NCI-H1092 (cell line): ENCODE results near the gene DLEC1.
"Not testable (repeated sequence)": the region's sequence is repeated elsewhere in the genome, so short reads cannot be mapped to it uniquely, and the experiment has no call there.

Source experiments
- DNase-seq: peaks from one replicate; lab custom pipeline; 2025; lab: John Stamatoyannopoulos, UW

The DLEC1 gene

DNA sequence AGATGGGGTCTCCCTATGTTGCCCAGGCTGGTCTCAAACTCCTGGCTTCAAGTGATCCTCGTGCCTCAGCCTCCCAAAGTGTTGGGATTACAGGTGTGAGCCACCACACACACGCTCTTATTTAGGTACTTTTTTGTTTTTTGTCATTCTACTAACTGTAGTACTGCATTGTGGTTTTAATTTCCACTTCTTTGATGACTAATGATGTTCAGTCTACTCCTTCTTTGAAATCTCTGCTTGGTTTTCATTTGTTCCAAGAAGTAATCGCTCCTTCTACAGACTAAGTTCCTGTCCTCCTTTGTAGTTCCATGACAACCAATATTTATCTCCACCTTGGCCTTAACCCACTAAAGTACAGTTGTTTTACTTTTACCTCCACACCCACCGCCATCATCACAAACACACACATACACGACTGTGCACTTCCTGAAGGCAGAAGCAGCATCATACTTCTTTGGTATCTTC is 529 bp upstream of the DLEC1 start:
- no peak for DNase-seq

- no peak for DNase-seq
Measured at GRCh38 chr3:38039899-38040261, 872 bp downstream of the DLEC1 start.

- no peak for DNase-seq
Measured at GRCh38 chr3:38040401-38040800, 1.4 kb downstream of the DLEC1 start.

DNA sequence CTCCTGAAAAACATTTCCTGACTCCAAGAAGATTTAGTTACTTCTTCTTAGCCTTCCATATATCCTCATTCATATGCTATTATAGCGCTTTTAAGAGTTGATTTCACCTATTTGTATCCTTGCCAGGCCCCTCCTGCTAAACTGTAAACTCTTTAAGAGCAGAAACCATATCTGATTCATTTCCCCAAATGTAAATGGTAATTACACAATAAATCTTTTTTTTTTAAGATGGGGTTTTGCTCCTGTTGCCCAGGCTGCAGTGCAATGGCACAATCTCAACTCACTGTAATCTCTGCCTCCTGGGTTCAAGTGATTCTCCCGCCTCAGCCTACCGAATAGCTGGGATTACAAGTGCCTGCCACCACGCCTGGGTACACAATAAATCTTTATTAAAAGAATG is 4.5 kb downstream of the DLEC1 start:
- no peak for DNase-seq

DNA sequence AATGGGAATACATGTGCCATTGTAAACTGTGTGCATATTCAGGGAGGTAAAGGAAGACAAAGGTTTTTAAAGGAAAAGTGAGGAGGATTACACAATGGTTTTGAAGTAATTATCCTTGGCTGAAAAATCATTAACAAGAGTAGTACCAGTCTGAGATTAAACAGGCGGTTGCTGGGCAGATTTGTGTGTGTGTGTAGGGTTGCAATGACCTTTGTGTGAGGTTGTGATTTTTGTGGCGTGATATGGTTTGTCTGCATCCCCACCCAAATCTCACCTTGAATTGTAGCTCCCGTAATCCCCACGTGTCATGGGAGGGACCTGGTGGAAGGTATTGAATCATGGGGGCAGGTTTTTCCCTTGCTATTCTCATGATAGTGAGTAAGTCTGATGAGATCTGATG is 7.0 kb downstream of the DLEC1 start:
- DNase-seq: no peak

GRCh38 chr3:38046821-38047220 is 7.8 kb downstream of the DLEC1 start:
- no peak for DNase-seq

DNA sequence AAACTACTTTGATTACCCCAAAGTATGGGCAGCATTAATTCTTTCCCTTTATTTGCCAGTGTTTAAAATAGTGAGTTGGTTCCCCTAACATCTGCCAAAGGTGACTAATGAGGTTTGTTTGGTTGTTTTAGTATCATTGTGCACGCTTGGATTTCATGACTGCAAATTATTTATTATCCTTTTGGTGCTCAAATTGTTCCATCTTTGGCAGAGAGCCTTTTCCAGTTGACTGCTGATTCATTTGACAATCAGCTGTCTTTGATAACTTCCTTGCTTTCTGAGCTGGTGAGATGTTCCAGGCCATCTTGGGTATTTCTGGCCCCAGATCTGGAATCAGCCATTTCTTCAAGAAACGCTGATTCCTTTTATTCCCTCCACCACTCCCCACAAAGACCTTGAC is 8.9 kb downstream of the DLEC1 start:
- no peak for DNase-seq

DNA sequence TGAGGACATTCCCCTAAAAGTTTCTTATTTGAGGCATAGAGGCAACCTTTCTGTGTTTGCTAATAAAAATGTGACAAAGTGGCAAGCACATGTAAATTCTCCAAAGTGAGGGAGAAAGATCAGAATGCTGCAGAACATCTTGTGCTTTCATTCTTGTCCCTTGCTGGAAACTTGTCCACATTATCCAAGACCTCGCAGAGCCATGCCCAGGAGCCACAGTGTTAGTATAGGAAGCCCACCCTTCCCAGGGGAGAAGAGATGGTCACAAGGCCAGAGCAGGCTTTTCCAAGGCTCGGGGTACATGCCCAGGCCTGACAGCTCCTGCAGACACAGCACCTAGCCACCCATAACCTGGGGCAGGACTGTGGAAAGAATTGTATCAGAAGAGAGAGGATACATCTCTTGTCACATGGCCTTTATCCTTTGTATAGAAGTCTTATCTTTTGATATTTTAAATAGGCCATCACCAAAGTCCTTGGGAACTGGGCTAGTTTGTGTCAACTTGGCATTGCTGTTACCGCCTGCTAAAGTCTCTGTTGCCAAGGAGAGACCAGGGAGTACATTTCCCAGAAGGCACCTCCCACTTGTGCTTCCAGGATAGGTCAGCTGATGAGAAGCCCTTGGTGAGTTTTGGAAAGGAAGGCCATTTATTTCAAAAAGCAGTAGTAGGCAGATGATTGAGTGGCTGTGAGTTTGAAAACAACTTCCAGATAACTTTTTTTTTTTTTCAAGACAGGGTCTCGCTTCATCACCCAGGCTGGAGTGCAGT is 10.5 kb downstream of the DLEC1 start:
- no peak for DNase-seq

GRCh38 chr3:38051131-38051530 is 12.1 kb downstream of the DLEC1 start:
- DNase-seq: no peak

DNA sequence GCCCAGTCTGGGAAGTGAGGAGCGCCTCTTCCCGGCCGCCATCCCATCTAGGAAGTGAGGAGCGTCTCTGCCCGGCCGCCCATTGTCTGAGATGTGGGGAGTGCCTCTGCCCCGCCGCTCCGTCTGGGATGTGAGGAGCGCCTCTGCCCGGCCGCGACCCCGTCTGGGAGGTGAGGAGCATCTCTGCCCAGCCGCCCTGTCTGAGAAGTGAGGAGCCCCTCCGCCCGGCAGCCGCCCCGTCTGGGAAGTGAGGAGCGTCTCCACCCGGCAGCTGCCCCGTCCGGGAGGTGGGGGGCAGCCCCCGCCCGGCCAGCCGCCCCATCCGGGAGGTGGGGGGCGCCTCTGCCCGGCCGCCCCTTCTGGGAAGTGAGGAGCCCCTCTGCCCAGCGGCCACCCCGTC is 14.3 kb downstream of the DLEC1 start:
- not testable (repeated sequence) for DNase-seq

DNA sequence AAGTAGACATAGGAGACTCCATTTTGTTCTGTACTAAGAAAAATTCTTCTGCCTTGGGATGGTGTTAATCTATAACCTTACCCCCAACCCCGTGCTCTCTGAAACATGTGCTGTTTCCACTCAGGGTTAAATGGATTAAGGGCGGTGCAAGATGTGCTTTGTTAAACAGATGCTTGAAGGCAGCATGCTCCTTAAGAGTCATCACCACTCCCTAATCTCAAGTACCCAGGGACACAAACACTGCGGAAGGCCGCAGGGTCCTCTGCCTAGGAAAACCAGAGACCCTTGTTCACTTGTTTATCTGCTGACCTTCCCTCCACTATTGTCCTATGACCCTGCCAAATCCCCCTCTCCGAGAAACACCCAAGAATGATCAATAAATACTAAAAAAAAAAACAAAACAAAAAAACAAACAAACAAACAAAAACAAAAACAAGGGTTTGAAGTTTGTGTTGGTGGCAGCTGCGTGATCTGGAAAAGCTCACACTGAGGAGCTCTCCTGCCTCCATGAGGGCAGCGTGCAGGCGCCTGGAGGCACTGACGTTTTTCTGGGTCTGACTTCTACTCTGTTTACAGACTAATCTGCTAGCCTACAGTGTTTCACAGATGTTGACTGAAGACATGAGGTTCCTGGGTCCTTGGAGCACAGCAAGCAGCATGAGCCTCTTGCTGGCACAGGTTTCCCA is 14.9 kb downstream of the DLEC1 start:
- not testable (repeated sequence) for DNase-seq

- no peak for DNase-seq
Measured at GRCh38 chr3:38054499-38055001, 15.5 kb downstream of the DLEC1 start.

DNA sequence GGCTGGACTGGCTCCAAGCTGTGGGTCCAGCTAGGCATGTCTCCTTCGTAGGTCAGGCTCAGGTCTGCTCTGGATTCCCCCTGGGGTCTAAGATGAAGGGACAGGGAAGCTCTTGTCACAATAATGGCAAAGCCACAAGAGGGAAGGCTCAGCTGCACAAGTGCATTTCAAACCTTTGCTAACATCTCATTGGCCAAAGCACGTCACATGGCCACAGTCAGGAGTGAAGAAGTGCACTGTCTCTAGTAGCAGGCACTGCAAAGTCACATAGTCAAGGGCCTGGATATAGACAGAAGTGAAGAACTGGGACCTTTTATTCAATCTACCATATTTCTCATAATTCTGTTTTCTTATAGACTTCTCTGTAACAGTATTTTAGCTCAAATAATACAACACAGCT is 20.1 kb downstream of the DLEC1 start:
- DNase-seq: no peak

DNA sequence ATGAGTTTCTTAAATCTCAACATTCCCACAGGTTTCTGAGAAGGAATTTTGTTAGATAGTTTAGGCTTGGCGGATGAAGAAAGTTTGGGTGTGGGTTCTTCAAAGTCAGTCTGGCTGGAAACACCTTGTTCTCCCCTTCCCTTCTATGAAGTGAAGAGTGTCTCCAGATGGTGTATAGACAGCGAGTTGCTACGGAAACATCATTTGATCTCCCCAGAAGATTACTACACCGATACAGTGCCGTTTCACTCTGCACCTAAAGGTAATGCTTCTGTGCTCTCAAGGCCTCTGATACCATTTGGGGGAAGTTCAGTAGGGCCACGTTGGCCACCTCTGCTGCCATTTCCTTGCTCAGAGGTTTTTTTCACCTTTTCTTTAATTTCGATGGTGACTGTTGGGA is 20.6 kb downstream of the DLEC1 start:
- DNase-seq: no peak

DNA sequence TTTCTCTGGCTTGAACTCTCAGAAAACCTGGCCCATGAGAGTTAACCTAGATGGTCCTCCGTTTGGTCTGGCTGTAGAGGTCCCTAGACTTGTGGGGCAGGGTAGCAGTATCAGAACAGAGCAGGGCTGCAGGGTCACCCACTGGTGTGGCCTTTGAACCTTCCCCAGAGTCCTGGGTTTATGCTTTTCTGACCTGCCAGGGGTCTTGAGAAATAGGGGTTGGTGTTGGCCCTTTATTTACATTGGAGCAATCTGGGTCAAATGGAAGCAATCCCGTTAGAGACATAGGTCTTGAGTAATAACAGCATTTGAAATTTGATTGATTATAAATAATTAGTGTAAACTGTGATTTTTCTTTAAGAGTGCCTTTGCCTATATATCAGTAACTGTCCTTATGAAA is 23.8 kb downstream of the DLEC1 start:
- DNase-seq: no peak

GRCh38 chr3:38064453-38064852 is 25.4 kb downstream of the DLEC1 start:
- not testable (repeated sequence) for DNase-seq

DNA sequence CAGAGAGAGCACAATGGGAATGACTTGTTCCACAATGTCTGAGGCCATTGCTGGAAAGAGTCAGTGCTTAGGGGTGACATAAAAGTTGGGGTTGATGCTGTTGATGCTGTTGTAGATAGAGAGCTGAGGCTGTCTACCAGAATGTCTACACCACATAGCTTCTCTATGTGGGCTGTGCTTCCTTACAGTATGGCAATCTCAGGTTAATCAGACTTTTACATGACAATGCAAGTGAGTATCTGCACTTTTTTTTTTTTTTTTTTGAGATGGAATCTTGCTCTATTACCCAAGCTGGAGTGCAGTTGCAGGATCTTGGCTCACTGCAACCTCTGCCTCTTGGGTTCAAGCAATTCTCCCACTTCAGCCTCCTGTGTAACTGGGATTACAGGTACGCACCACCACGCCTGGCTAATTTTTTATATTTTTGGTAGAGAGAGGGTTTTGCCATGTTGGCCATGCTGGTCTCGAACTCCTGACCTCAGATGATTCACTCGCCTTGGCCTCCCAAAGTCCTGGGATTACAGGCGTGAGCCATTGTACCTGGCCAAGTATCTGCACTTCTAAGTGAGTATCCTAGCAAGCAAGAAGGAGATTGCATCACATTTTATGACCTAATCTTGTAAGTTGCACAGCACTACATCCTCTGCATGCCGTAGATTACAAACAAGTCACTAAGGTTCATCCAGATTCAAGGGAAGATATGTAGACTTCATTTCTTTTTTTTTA is 28.7 kb downstream of the DLEC1 start:
- no peak for DNase-seq

DNA sequence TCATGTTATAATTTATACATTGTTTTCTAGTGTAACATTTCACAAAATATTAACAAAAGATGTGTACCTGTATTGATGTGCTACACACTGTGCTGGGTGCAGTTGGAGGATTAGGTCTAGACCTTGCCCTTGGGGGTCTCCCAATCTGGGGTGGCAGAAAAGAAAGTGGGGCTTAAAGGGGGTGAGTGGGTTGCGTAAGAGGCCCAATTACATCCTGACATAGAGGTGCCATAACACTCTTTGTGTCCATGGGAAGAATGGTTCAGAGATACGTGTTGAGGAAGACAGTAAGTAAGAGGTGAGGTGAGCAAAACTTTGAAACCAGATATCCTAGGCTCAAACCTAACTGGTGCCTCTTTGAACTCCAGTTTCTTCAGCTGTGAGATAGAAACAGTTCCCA is 31.0 kb downstream of the DLEC1 start:
- no peak for DNase-seq

DNA sequence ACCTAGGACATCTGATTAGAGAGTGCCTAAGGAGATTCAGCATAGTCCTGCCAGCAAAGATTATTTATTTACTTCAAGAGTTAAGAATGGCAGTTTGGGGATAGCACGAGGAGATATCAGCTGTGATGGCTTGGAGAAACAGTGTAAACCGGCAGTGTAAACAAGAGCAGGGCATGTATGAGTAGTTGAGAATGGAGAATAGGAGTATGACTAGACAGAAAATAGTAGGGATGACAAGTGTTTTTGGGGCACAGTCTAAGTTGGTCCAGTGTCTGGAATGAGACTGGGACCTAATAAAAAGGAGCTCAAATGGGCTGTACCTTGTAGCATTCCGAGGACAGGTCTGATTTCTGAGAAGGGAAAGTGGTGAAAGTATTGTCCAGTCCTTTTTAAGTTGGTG is 38.1 kb downstream of the DLEC1 start:
- DNase-seq: not testable (repeated sequence)

GRCh38 chr3:38082296-38082695 is 43.3 kb downstream of the DLEC1 start:
- not testable (repeated sequence) for DNase-seq

DNA sequence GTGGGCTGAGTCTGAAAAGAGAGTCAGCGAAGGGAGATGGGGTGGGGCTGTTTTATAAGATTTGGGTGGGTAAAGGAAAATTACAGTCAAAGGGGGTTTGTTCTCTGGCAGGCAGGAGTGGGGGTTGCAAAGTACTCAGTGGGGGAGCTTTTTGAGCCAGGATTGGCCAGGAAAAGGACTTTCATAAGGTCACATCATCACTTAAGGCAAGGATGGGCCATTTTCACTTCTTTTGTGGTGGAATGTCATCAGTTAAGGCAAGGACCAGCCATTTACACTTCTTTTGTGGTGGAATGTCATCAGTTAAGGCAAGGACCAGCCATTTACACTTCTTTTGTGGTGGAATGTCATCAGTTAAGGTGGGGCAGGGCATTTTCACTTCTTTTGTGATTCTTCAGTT is 44.2 kb downstream of the DLEC1 start:
- DNase-seq: not testable (repeated sequence)

DNA sequence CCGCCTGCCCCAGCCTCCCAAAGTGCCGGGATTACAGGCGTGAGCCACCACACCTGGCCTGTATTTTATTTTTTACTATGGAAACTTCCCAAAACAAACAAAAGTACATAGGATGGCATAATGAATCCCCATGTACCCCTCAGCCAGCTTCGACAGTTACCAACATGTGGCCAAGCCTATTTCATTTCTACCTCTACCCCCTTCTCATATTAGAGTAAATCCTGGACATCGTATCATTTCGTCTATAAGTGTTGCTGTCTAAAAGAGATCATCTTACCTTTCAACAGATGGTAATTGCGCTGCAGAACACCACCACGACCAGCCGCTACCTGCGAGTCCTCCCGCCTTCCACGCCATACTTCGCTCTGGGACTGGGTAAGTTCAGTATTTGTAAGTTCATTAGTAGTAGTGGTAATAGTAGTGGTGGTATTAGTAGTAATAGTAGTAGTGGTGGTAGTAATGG is 44.9 kb downstream of the DLEC1 start:
- no peak for DNase-seq
